K562 (cell line): ENCODE measurements around the gene HSF2. TPM values are rescaled to one million over a fixed set of nuclear protein-coding genes. Genes with fewer than 3 reads are reported as not detected.

Experiments
- ATAC-seq: fragments of 200-7000 bp; cut with Tn5 transposase; 3 replicates; pipeline ENCODE4 v1.9.1; 2020; ENCODE audit warnings: moderate library complexity
- BruUV-seq: library from RNA; stranded (reverse); fragments of 400-500 nt; replicated peaks from 2 replicates; lab custom pipeline; 2021; lab: Mats Ljungman, UMichigan
- CTCF ChIA-PET: fragments of 300-600 bp; formaldehyde crosslinking; extraction: SDS; loops from one replicate; lab custom pipeline; 2021; ENCODE audit warnings: low intra/inter-chr PET ratio; lab: Yijun Ruan, JAX
- POLR2A ChIA-PET: fragments of 300-600, 350-650 bp; sonication (Branson Sonifier 250); formaldehyde crosslinking; extraction: SDS; loops from one replicate; lab custom pipeline; 2021; ENCODE audit warnings: antibody characterized with exemption, inconsistent platforms; lab: Yijun Ruan, JAX
- DNase-seq, 4 experiments: peaks; one replicate each; pipeline versions ENCODE4 v3.0.0 to v3.0.0-alpha.2; 2011 to 2018; ENCODE audit warnings: low spot score in 3 of 4, mixed read lengths in 3 of 4; ENCODE audit errors: extremely low read depth in 1 of 4
- FAIRE-seq: peaks from 2 replicates; lab custom pipeline; 2011; peaks lifted over from hg19 to GRCh38; lab: Jason Lieb, UNC
- H2AFZ ChIP-seq: 2 replicates; pipeline ENCODE4 v1.6.0; 2011; ENCODE audit warnings: low read depth, low read length, control low read depth, inconsistent platforms
- H3K27ac ChIP-seq: fragments of 200-600 bp; 3 replicates; pipeline ENCODE4 v1.8.0; 2011; ENCODE audit warnings: low read depth, mild to moderate bottlenecking, control low read depth, inconsistent platforms, low read length, moderate library complexity, mixed read lengths; ENCODE audit errors: extremely low read depth
- H3K27me3 ChIP-seq, 2 experiments: fragments of 300-600 bp in 1 of 2; 2 replicates in 1 of 2; 3 replicates in 1 of 2; pipeline versions ENCODE4 v1.6.0 to v1.8.0; 2011; ENCODE audit warnings: inconsistent platforms in 2 of 2, low read length in 2 of 2, mild to moderate bottlenecking in 1 of 2, mixed read lengths in 1 of 2, moderate library complexity in 1 of 2; ENCODE audit not compliant: control insufficient read depth in 2 of 2, insufficient read depth in 2 of 2
- H3K36me3 ChIP-seq: fragments of 300-600 bp; 3 replicates; pipeline ENCODE4 v1.8.0; 2011; ENCODE audit warnings: mild to moderate bottlenecking, low read length, inconsistent platforms; ENCODE audit not compliant: control insufficient read depth, insufficient read depth
- H3K4me1 ChIP-seq, 2 experiments: fragments of 200-600 bp in 1 of 2; replicated peaks in 1 of 2; 2 replicates in 1 of 2; 3 replicates in 1 of 2; pipeline versions ENCODE4 v1.5.1 to v1.8.0; 2011; ENCODE audit warnings: inconsistent platforms in 2 of 2, low read length in 2 of 2, mild to moderate bottlenecking in 1 of 2, mixed read lengths in 1 of 2, moderate library complexity in 1 of 2; ENCODE audit not compliant: control insufficient read depth in 2 of 2, insufficient read depth in 2 of 2
- H3K4me2 ChIP-seq: 2 replicates; pipeline ENCODE4 v1.6.1; 2011; ENCODE audit warnings: low read length, control low read depth, inconsistent platforms, mixed read lengths; ENCODE audit not compliant: insufficient read depth
- H3K4me3 ChIP-seq: fragments of 200-600 bp; sonication (generic), shearing (Covaris generic); 2 replicates; pipeline ENCODE4 v1.5.1; 2016; ENCODE audit warnings: control low read depth, inconsistent platforms
- H3K79me2 ChIP-seq: fragments of 200-600 bp; 3 replicates; pipeline ENCODE4 v1.8.0; 2011; ENCODE audit warnings: low read length, inconsistent platforms; ENCODE audit not compliant: control insufficient read depth, insufficient read depth
- H3K9ac ChIP-seq, 2 experiments: 2 replicates each; pipeline versions ENCODE4 v1.6.0 to v1.6.1; 2011; ENCODE audit warnings: low read depth in 2 of 2, low read length in 2 of 2, control low read depth in 1 of 2, inconsistent platforms in 1 of 2, mild to moderate bottlenecking in 1 of 2, mixed read lengths in 1 of 2; ENCODE audit not compliant: insufficient read depth in 1 of 2
- H3K9me1 ChIP-seq: one replicate; pipeline ENCODE4 v1.6.0; 2011; ENCODE audit warnings: inconsistent platforms, mild to moderate bottlenecking, low read length, moderate library complexity; ENCODE audit not compliant: control insufficient read depth, insufficient read depth
- H3K9me3 ChIP-seq: replicated peaks from 2 replicates; pipeline ENCODE4 v1.5.1; 2011; ENCODE audit warnings: low read depth, low read length, inconsistent platforms; ENCODE audit not compliant: control insufficient read depth, insufficient read depth
- H4K20me1 ChIP-seq: replicated peaks from 2 replicates; pipeline ENCODE4 v1.6.1; 2011; ENCODE audit warnings: low read length, inconsistent platforms, mixed read lengths; ENCODE audit not compliant: control insufficient read depth, insufficient read depth
- EGR1 ChIP-seq: fragments of 450-650 bp; conservative IDR thresholded peaks from 2 replicates; pipeline ENCODE4 v1.6.1; 2017; ENCODE audit warnings: mild to moderate bottlenecking
- ETV6 ChIP-seq, 3 experiments: fragments of 150-350 bp in 1 of 3; sonication (generic) in 1 of 3; formaldehyde crosslinking in 1 of 3; IDR thresholded peaks; 2 replicates each; pipeline versions ENCODE4 v1.6.1 to v1.8.0; 2014 to 2022; ENCODE audit warnings: borderline replicate concordance in 2 of 3, low read depth in 2 of 3, antibody characterized with exemption in 1 of 3, low read length in 1 of 3, mild to moderate bottlenecking in 1 of 3, missing genetic modification reagents in 1 of 3
- FOXK1 ChIP-seq: sonication (generic); formaldehyde crosslinking; IDR thresholded peaks from 2 replicates; pipeline ENCODE4 v1.8.0; 2022; ENCODE audit warnings: missing genetic modification reagents, mild to moderate bottlenecking, borderline replicate concordance
- KDM4B ChIP-seq, 2 experiments: fragments of 450-650 bp in 1 of 2; sonication (generic) in 1 of 2; IDR thresholded peaks; 2 replicates each; pipeline ENCODE4 v1.6.1; 2016 to 2017; ENCODE audit warnings: borderline replicate concordance in 2 of 2, antibody characterized with exemption in 1 of 2, low read depth in 1 of 2, mild to moderate bottlenecking in 1 of 2
- MEIS2 ChIP-seq: fragments of 450-650 bp; IDR thresholded peaks from 2 replicates; pipeline ENCODE4 v1.6.1; 2014; ENCODE audit warnings: mild to moderate bottlenecking; ENCODE audit not compliant: partially characterized antibody
- MTA3 ChIP-seq: fragments of 450-650 bp; formaldehyde crosslinking; IDR thresholded peaks from 2 replicates; pipeline ENCODE4 v1.6.1; 2017; ENCODE audit warnings: mild to moderate bottlenecking, borderline replicate concordance
- NUFIP1 ChIP-seq: fragments of 450-650 bp; IDR thresholded peaks from 2 replicates; pipeline ENCODE4 v1.6.1; 2018; ENCODE audit not compliant: partially characterized antibody
- ZNF197 ChIP-seq: fragments of 200-800 bp; sonication (Bioruptor generic); IDR thresholded peaks from 2 replicates; pipeline ENCODE4 v1.6.1; 2016; ENCODE audit warnings: low read depth, missing genetic modification characterization, missing compliant biosample characterization
- WGBS: fragments of 100-300 bp; shearing (Covaris generic); methylation state at CpG from one replicate; pipeline ENCODE4 v1.1.6; 2016; ENCODE audit warnings: low coverage, mixed read lengths; ENCODE audit not compliant: insufficient coverage; ENCODE audit errors: missing lambda C conversion rate; 5-methylcytosine and 5-hydroxymethylcytosine counted together
- in situ Hi-C: fragments of 300-500 bp; cut with MboI; formaldehyde crosslinking; loops from 4 replicates; pipeline ENCODE4 v1.15.0; 2018; ENCODE audit warnings: inconsistent platforms, mixed read lengths
- intact Hi-C: fragments of 100-400 bp; cut with micrococcal nuclease; formaldehyde crosslinking; loops from 2 replicates; pipeline ENCODE4 v1.14.2; 2022
- polyA plus RNA-seq, 8 experiments: library from polyadenylated mRNA; depleted of rRNA in 4 of 8; stranded (reverse) in 5 of 8; unstranded in 3 of 8; fragments of >200 nt; fragmentation: Nextera tagmentation in 2 of 8; fragmentation: Illumina TruSeq in 1 of 8; extraction: Ambion mirVana in 2 of 8; extraction: Trizol in 1 of 8; gene quantifications; 2 replicates each; pipeline versions ENCODE4 v1.2.1 to v1.2.3, GENCODE V29; 2011 to 2014; ENCODE audit warnings: inconsistent platforms in 1 of 8, missing spikeins in 1 of 8
- total RNA-seq, 7 experiments: library from RNA; depleted of rRNA in 6 of 7; stranded (reverse); fragments of >200 nt in 6 of 7; fragmentation: Illumina TruSeq in 2 of 7; extraction: Trizol in 2 of 7; gene quantifications; 2 replicates each; pipeline versions ENCODE4 v1.2.1 to v1.2.3, GENCODE V29; 2011 to 2021; ENCODE audit warnings: low replicate concordance in 1 of 7
- TF ChIP-seq, protein P1 (sequence below): sonication (generic); formaldehyde crosslinking; IDR thresholded peaks from 2 replicates; pipeline ENCODE4 v1.8.1; 2023; ENCODE audit warnings: mild to moderate bottlenecking, missing genetic modification reagents
- TF ChIP-seq, protein P2 (sequence below): fragments of 200-800 bp; sonication (Bioruptor generic); IDR thresholded peaks from 2 replicates; pipeline ENCODE4 v1.6.1; 2016; ENCODE audit warnings: missing genetic modification characterization, missing compliant biosample characterization
- TF ChIP-seq, protein P3 (sequence below): sonication (generic); formaldehyde crosslinking; IDR thresholded peaks from 2 replicates; pipeline ENCODE4 v1.8.1; 2023; ENCODE audit warnings: mild to moderate bottlenecking, missing genetic modification reagents
- TF ChIP-seq, protein P4 (sequence below): fragments of 450-650 bp; formaldehyde crosslinking; IDR thresholded peaks from 2 replicates; pipeline ENCODE4 v1.4.0; 2020; ENCODE audit warnings: mild to moderate bottlenecking, moderate library complexity

The HSF2 gene
- total and polyA plus RNA-seq, 9 of the 15 experiments (the other 6 are each of a cell fraction or from before 2014, with no cell fraction given), result 19.1 to 73.1 (median 29.2) TPM

DNA sequence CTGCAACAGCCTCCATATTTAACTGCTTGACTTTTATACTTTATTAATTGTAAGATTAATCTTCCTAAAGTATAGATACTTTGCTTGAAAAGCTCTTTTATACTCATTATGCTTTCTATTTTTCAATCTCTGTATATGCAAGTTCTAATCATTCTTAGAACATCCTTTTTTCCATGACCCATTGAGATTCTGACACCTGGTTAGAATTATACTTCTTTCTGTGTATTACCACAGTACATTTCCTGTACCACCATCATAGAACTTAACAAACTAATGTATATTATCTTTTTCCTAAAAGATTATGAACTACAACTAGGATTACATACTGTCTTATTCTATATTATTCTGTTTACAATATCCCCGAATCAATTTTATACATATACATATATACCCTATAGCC lies 58.6 kb downstream of the HSF2 start:
- Histone ChIP-seq H4K20me1 (no peaks in the 10 kb centered on the region), H3K9me1 (no peaks in the 10 kb centered on the region), H3K9me3 (no peaks in the 10 kb centered on the region), H3K4me2 (no peak overlapping the region), H3K4me3 (no peak overlapping the region), H3K9ac (no peak overlapping the region), H3K27me3 (no peaks in the 10 kb centered on the region), H3K4me1 (no peaks in the 10 kb centered on the region), H2AFZ (no peak overlapping the region), H3K27ac (no peak overlapping the region), H3K79me2 (peaks cover 51% of the 10 kb centered on the region), H3K36me3 (peaks cover 42% of the 10 kb centered on the region)
- FAIRE-seq (no peak), ATAC-seq (no peak), DNase-seq (no peak)
- ChIA-PET POLR2A (no interaction called here), CTCF (no interaction called here)
- intact Hi-C loops, result no loop called here
- in situ Hi-C loops, result no loop called here
- WGBS, result 85% methylated on average over 1 of the region's 1 CpG
- BruUV-seq, result no TSS peak
- TF ChIP-seq FOXK1 (CRISPR knock-in tag), result no peak
- TF ChIP-seq NUFIP1, result no peak
- TF ChIP-seq ZNF197 (CRISPR knock-in tag), result no peak
- no peak for TF ChIP-seq MEIS2
- TF ChIP-seq, protein P1, sequence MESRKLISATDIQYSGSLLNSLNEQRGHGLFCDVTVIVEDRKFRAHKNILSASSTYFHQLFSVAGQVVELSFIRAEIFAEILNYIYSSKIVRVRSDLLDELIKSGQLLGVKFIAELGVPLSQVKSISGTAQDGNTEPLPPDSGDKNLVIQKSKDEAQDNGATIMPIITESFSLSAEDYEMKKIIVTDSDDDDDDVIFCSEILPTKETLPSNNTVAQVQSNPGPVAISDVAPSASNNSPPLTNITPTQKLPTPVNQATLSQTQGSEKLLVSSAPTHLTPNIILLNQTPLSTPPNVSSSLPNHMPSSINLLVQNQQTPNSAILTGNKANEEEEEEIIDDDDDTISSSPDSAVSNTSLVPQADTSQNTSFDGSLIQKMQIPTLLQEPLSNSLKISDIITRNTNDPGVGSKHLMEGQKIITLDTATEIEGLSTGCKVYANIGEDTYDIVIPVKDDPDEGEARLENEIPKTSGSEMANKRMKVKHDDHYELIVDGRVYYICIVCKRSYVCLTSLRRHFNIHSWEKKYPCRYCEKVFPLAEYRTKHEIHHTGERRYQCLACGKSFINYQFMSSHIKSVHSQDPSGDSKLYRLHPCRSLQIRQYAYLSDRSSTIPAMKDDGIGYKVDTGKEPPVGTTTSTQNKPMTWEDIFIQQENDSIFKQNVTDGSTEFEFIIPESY (CRISPR knock-in tag), result no peak
- TF ChIP-seq, protein P2, sequence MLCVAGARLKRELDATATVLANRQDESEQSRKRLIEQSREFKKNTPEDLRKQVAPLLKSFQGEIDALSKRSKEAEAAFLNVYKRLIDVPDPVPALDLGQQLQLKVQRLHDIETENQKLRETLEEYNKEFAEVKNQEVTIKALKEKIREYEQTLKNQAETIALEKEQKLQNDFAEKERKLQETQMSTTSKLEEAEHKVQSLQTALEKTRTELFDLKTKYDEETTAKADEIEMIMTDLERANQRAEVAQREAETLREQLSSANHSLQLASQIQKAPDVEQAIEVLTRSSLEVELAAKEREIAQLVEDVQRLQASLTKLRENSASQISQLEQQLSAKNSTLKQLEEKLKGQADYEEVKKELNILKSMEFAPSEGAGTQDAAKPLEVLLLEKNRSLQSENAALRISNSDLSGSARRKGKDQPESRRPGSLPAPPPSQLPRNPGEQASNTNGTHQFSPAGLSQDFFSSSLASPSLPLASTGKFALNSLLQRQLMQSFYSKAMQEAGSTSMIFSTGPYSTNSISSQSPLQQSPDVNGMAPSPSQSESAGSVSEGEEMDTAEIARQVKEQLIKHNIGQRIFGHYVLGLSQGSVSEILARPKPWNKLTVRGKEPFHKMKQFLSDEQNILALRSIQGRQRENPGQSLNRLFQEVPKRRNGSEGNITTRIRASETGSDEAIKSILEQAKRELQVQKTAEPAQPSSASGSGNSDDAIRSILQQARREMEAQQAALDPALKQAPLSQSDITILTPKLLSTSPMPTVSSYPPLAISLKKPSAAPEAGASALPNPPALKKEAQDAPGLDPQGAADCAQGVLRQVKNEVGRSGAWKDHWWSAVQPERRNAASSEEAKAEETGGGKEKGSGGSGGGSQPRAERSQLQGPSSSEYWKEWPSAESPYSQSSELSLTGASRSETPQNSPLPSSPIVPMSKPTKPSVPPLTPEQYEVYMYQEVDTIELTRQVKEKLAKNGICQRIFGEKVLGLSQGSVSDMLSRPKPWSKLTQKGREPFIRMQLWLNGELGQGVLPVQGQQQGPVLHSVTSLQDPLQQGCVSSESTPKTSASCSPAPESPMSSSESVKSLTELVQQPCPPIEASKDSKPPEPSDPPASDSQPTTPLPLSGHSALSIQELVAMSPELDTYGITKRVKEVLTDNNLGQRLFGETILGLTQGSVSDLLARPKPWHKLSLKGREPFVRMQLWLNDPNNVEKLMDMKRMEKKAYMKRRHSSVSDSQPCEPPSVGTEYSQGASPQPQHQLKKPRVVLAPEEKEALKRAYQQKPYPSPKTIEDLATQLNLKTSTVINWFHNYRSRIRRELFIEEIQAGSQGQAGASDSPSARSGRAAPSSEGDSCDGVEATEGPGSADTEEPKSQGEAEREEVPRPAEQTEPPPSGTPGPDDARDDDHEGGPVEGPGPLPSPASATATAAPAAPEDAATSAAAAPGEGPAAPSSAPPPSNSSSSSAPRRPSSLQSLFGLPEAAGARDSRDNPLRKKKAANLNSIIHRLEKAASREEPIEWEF (CRISPR knock-in tag), result no peak
- TF ChIP-seq ETV6 (IDR thresholded peaks at IDR 0.05; ENCODE audit: borderline replicate concordance in 1 of 2, low read depth in 2 of 2, low read length in 1 of 2), result no peak
- no peak for TF ChIP-seq ETV6 (CRISPR knock-in tag; IDR thresholded peaks at IDR 0.05; ENCODE audit: borderline replicate concordance)
- TF ChIP-seq, protein P3, sequence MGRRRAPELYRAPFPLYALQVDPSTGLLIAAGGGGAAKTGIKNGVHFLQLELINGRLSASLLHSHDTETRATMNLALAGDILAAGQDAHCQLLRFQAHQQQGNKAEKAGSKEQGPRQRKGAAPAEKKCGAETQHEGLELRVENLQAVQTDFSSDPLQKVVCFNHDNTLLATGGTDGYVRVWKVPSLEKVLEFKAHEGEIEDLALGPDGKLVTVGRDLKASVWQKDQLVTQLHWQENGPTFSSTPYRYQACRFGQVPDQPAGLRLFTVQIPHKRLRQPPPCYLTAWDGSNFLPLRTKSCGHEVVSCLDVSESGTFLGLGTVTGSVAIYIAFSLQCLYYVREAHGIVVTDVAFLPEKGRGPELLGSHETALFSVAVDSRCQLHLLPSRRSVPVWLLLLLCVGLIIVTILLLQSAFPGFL (CRISPR knock-in tag), result no peak
- TF ChIP-seq, protein P4, sequence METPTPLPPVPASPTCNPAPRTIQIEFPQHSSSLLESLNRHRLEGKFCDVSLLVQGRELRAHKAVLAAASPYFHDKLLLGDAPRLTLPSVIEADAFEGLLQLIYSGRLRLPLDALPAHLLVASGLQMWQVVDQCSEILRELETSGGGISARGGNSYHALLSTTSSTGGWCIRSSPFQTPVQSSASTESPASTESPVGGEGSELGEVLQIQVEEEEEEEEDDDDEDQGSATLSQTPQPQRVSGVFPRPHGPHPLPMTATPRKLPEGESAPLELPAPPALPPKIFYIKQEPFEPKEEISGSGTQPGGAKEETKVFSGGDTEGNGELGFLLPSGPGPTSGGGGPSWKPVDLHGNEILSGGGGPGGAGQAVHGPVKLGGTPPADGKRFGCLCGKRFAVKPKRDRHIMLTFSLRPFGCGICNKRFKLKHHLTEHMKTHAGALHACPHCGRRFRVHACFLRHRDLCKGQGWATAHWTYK (CRISPR knock-in tag), result no peak
- no peak for TF ChIP-seq MTA3
- TF ChIP-seq KDM4B (IDR thresholded peaks at IDR 0.05; ENCODE audit: borderline replicate concordance in 2 of 2, low read depth in 1 of 2), result no peak
- no peak for TF ChIP-seq EGR1
